Measurements from ENCODE around the gene SIK3.

SIK3 gene

DNA sequence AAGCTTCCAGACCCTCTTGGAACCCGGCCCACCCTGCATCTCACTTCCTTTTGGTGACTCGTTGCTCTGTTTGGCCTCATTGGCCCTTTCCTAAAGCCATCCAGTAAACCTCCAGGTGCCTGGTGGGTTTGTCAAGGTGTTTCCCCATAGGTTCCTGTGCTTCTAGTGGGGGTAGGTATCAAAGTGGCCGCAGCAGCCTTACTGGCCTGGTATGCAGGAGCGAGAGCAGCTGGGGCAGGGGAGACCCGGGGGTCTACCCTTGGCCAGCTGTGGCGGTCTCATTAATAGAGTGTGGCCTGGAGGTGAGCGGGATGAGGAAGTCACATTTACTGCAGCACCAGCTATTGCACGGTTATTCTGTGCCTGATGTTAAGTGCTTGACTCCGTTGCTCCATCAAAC lies 279.2 kb downstream of the SIK3 start:
- no peak for DNase-seq (ENCODE audit: low read depth)
- H3K4me3 ChIP-seq (ENCODE audit: low read depth, low read length), result no peak overlapping the region
- TF ChIP-seq CTCF (IDR thresholded peaks at IDR 0.05; ENCODE audit: low read depth, low read length, missing control alignments), result no peak

DNA sequence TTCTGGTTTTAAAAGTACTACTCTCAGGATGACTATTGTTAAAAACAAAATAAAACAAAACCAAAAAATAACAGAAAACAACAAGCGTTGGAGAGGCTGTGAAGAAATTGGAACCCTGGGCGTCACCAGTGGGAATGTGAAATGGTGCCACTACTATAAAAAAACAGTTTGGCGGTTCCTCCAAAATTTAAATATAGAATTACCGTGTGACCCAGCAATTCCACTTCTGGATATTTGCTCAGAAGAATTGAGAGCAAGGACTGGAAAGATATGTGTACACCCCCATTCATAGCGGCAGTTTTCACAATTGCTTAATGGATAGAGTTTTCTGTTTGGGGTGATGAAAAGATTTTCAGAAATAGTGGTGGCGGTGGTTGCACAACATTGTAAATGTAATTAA lies 283.7 kb downstream of the SIK3 start:
- TF ChIP-seq CTCF (IDR thresholded peaks at IDR 0.05; ENCODE audit: low read depth, low read length, missing control alignments), result no peak
- no peak overlapping the region for H3K4me3 ChIP-seq (ENCODE audit: low read depth, low read length)
- no peak for DNase-seq (ENCODE audit: low read depth)

- no peak overlapping the region for H3K4me3 ChIP-seq (ENCODE audit: low read depth, low read length)
- TF ChIP-seq CTCF (IDR thresholded peaks at IDR 0.05; ENCODE audit: low read depth, low read length, missing control alignments), result no peak
- DNase-seq (ENCODE audit: low read depth), result no peak
These were observed 284.3 kb downstream of the SIK3 start for GRCh38 chr11:116813781-116814471.

DNA sequence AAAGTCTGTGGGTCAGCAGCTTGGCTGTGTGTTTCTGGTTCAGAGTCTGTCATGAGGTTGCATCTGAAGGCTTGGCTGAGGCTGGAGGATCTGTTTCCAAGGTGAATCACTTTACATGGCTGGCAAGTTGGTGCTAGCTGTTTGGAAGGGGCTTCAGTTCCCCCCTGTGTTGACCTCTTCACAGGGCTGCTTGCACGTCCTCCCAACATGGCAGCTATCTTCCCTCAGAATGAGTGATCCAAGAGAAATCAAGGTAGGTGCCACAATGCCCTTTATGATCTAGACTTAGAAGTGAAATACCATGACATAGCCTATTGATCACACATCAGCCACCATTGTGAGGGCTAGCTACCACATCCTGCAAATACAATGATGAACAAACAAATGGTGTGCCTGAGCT lies 285.1 kb downstream of the SIK3 start:
- no peak for TF ChIP-seq CTCF (IDR thresholded peaks at IDR 0.05; ENCODE audit: low read depth, low read length, missing control alignments)
- DNase-seq (ENCODE audit: low read depth), result no peak
- H3K4me3 ChIP-seq (ENCODE audit: low read depth, low read length), result no peak overlapping the region

GRCh38 chr11:116812109-116812508 lies 286.1 kb downstream of the SIK3 start:
- no peak for DNase-seq (ENCODE audit: low read depth)
- TF ChIP-seq CTCF (IDR thresholded peaks at IDR 0.05; ENCODE audit: low read depth, low read length, missing control alignments), result no peak
- no peak overlapping the region for H3K4me3 ChIP-seq (ENCODE audit: low read depth, low read length)

- no peak overlapping the region for H3K4me3 ChIP-seq (ENCODE audit: low read depth, low read length)
- no peak for DNase-seq (ENCODE audit: low read depth)
- TF ChIP-seq CTCF (IDR thresholded peaks at IDR 0.05; ENCODE audit: low read depth, low read length, missing control alignments), result no peak
These were observed 287.0 kb downstream of the SIK3 start for GRCh38 chr11:116811194-116811593.
